Amygdala (tissue), 56 donors: ENCODE results near the gene SLC22A6.
"Not testable (repeated sequence)": the region's sequence is repeated elsewhere in the genome, so short reads cannot be mapped to it uniquely, and the experiment has no call there.

Source experiments
- DNase-seq, 56 donors: peaks; one replicate each; lab custom pipeline; 2025; lab: John Stamatoyannopoulos, UW

SLC22A6 gene

DNA sequence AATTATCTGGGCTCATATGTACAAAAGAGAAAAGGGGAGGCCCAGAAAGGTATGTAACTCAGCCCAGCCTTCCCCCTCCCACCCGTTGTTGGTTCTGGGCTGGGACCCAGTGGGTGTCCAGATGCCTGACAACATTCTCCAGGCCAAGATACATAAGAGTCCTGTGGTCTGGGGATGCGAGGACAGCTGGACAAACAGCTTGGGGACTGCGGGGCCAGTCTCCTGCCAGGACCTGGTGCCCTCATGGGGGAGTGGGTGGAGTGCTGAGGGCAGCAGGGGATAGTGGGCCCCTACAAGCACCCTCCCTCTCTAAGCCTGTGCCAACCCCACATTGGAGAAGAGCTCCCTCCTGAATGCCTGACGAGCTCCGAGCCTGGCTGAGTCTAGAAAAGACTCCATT is 3.5 kb upstream of the SLC22A6 start:
- DNase-seq = no peak

DNA sequence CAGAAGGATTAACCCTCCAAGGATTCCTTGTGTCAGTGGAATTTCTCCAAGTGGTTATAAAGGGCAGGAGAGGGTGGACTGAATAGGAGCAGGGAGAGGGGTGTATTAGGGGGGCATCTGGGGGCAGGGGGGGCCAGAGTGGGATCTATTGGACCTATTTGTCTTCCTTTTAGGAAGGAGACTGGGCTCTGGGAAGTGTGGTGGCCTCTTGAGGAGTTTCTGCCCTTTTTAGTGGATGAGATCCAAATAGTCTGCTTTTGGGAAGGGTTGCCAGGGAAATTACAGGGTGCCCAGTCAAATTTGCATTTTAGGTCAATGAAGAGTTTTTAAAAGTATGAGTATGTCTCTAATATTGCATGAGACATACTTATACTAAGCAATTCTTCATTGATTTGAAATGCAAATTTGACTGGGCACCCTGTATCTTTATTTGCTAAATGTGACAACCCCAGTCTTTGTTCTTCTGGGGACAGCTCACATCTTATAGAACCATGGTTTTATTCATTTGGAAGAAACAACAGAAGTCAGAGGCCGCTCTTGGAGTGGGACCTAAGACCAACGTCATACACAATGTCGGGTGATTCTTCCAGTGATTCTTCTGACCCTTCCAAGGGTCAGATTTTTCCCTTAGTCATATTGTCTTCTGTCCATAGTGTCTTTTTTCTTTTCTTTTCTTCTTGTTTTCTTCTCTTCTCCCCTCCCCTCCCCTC is 429 bp upstream of the SLC22A6 start:
- DNase-seq = peak in 2 of 56 donors; percentile 27 to 34

DNA sequence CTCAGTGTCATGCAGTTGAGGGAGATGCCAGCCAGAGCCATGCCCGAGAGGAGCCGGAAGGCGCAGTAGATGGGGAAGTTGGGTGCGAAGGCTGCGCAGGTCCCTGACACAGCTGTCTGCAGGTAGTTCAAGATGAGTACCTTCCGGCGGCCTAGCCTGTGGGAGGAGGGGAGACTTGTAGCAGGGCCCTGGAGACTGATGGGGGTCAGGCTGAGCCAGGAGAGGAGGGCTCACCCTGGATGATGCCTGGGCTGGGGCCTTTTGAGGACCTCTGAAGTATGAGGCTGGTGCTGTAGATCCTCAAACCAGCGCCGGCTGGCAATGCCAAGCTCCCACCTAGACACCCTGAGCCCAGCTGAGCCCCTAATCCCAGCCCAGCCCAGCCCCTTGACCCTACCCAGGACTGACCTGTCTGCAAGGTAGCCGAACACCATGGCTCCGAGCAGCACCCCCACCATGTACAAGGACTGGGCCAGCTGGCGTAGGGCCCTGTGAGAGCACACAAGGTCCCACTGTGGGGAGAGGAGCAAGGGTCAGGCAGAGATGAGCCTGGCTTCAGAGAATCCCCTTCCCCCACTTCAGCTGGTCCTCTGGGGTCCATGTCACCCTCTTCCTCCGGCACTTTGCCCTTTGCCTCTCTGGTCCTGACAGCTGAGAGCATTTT is 1.1 kb downstream of the SLC22A6 start:
- no peak for DNase-seq

DNA sequence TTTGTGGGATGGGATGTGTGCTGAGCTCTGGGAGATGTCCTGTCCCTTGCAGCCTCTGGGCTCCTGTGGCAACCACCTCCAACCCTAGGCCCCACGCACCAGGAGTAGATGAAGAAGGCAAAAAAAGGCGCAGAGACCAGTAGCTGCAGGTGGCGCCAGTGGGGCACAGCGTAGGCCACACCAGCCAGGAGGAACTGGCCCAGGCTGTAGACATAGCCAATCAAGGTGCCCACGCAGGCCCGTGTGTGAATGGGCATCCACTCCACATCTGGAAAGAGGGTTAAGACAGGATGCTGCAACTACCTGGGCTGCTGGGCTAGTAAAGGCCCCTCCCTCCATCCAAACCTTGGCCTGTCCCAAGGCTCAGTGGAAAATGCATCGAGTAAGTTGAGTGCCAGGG is 3.0 kb downstream of the SLC22A6 start:
- DNase-seq = no peak

DNA sequence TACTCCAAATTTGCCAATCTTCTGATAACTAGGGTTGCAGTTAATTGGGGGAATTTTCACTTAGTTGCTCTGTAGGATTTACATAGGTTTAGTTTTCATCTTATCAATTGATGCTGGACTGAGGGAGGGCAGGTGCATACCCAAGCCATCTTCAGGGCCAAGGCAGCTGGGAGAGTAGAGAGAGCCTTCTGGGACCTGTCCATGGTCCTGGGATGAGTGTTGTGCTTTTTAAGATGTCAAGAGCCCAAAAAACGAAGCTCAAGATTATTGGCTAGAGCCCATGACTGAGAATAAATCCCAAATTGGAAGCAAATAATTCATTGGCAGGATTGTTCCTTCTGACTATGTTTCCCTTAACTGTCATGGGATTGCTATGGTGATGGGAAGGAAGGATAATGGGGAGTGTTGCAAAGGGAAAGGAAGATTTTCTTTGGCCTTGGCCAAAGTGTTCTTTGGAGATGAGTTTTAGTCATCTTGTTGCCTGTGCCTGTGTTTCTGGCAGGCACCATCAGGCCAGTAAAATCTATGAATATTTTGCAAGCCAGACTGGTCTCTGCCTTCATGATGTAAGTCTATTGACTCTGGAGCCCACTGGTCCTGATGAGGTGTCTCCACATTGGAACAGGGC is 4.5 kb downstream of the SLC22A6 start:
- no peak for DNase-seq

DNA sequence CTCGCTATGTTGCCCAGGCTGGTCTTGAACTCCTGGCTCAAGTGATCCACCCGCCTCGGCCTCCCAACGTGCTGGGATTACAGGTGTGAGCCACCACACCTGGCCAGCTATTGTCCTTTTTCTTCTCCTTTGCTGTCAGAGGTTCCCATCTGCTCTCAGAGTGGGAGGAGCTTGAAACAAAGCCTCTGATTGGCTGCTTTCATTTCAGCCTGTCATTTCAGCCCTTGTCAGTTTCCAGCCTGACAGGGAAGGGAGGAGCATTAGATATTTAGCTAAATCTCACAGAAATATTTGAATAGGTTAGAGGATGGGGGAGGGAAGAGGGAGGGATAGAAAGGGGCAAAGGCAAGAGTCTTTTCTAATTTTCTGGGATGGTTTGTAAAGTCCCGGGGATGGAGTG is 8.7 kb downstream of the SLC22A6 start:
- DNase-seq = no peak

DNA sequence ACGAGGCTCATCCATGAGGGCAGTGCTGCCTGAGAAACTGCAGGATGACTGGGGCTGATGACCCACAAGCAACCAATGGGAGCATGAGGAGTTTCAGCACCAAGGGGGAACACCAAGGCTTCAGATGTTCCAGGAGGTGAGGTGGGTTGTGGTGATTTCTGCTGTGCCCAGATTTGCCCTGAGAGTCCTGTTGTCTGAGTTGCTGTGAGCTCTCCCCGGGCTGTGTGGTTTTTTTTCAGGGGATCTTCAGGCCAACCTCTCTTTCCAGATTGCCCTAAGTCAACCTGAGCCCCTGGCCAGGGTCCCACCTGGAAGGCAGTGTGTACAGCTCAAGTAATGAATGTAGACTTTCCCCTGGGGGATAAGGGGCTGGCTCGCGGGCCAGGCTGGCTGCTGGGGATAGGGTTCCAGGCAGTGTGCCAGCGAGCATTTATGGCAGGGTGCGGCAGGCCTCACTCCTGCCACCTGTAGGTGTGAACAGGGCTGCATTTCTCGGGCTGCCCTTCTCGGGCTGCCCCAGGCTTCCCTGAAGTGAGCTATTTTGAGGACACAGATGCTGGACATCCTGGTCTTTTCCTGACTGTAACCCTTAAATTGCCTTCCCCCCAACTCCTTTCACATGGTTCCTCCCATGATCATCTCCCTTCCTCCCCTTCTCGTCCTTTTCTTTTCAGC is 9.8 kb downstream of the SLC22A6 start:
- peak in 2 of 56 donors; percentile 1 to 13 for DNase-seq

DNA sequence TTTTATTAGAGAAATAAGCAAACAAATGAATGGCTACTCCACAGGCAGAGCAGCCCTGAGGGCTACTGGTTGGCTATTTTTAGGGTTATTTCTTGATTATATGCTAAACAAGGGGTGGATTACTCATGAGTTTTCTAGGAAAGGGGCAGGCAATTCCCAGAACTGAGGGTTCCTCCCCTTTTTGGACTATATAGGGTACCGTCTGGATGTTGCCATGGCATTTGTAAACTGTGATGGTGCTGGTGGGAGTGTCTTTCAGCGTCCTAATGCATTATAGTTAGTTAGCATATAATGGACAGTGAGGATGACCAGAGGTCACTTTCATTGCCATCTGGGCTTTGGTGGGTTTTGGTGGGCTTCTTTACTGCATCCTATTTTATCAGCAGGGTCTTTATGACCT is 19.2 kb downstream of the SLC22A6 start:
- no peak for DNase-seq

DNA sequence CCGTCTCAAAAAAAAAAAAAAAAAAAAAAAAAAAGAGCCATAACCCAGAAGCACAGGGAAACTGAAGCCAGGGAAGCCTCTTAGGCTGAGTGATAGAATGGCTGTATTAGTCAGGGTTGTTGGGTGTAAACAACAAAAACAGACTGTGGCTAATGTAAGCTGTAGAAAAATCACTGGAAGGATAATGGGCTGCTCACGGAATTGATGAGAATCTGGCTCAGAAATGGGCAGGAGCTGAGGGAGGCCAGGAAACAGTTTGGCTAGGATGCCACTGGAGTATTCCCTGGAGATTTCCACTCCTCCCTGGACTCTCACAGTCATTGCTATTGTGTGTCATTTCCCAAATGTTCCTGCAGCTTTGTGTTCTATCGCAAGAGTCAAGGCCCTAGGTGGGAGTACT is 22.4 kb downstream of the SLC22A6 start:
- no peak for DNase-seq

DNA sequence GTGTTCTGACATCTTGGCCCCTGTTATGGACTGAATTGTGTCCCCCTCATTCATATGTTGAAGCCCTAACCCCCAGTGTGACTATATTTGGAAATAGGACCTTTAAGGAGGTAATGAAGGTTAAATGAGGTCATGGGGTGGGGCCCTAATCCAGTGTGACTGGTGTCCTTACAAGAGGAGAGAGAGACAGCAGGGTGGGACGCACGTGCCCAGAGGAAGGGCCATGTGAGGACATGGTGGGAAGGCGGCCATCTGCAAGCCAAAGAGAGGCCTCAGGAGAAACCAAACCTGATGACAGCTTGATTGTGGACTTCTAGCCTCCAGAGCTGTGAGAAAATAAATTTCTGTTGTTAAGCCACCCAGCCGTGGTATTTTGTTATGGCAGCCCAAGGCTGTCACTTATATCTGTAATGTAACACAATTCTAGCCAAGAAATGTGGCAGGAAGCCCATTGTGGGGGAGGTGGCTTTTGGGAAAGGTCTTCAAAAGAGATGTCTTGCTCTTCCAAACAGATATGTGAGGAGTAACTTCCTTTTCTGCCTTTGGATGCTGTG is 23.7 kb downstream of the SLC22A6 start:
- DNase-seq = peak in 1 of 56 donors; percentile 19

DNA sequence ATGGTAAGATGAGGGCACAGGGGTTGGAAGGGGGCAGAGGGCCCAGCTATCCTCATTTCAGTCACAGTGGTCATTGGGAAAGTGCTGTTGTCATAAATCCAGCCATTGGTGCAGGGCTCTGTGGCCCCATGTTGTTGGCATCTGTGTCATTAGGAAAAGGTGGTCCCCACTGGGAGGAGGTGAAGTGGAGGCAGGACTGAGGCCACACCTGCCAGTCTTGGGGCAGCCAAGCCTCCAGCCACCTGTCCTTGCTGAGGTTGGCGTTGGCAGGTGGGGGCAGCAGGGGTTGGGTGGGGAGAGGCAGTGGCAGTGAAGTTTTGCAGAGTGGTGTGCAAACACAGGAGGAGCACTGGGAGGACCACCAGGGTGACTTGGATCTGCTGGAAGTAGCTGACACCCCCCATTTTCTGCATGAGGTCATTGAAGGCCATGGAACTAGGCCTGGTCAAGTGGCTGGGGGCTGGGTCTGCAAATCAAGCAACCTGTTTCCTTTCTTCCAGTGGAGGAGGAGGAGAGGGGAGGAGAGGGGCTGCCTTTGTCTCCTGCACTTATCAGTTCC is 25.3 kb downstream of the SLC22A6 start:
- no peak for DNase-seq

DNA sequence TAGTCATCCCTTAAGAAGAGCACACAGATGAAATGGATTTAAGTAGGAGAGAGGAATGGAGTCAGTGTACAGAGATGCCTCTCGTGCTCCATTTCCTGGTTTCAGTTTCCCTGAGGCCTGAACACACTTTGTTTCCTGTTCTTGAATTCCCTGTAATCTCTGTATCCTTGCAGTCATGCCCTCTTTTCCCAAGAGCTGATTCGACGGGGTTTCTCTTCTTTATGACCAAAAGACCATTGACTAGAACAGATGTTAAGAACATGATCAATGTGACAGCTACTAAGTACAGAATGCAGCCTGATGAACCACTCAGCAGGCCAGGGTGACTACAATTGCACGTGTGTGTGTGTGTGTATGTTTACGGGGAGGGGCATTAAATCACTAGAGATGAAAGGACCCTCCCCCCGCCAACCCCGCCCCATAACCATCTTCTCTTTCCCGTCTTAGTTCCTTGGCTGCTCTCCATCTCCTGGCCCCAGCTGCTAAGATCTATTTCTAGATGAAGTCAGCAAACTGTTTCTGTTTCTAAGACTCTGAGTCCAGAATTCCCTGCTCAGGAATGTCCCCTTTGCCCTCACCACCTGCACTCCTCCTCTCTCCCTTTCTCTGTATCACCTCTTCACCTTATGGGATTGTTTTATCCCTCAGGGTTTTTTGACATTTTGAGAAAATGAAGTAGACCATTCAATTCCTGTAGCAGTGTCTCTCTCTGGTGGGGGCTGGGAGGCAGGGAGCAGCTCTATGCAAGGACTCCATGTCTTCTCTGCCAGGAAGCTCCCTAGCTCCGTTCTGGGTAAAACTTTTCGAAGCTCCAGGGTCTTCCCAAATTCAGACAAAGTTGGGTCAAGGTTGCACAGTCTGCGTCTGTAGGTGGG is 26.0 kb downstream of the SLC22A6 start:
- peak in 4 of 56 donors; percentile 5 to 21 (median 15) for DNase-seq

DNA sequence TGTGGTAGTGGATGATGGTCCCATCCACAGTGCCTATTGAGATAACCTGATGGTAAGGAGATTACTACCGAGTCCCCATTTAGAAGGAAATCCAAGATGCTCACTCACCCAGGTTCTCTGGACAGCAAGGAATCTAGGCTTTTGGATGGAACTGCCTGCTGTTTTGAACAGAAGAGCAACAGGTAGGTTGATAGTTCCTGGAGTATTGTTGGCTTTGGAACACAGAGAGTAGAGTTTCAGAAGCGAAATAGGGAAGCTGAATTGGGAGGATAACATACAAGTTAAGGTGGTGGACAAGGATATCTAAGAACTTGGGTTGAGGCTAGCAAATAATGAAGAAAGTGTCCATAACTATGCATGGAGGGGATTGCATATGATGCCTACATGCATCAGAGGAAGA is 27.6 kb downstream of the SLC22A6 start:
- no peak for DNase-seq

DNA sequence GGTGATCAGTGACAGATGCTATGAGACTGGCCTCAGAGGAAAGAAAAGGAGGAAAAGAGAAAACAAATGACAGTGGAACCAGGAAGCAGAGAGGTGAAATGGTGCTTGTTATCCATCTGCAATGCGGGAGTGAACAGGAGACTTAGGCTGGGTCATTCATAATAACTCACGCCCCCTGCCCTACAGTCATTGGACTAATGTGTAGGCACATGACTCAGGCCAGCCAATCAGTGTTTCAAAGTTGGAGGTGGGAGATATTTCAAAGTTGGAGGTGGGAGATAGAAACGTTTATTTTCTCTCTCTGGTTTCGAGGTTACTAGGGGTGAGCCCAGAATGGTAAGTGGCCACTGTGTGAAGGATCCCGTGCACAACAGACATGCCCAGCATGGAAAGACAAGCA is 30.3 kb downstream of the SLC22A6 start:
- no peak for DNase-seq

DNA sequence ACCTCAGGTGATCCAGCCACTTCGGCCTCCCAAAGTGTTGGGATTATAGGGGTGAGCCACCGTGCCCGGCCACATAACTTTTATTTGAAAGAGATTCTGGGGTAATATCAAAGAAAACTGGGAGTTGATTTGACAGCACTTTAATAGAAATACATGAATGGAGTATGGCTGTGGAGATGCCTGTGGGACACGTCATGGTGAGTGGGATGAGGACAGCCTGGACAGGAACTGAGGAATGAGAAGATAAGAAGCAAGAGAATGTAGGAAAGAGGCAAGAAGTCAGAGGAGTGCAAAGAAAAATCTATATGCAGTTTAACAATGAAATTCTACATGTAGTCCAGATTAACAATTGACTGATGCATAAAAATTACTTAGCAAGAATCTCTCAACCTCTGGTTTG is 31.0 kb downstream of the SLC22A6 start:
- DNase-seq = no peak

DNA sequence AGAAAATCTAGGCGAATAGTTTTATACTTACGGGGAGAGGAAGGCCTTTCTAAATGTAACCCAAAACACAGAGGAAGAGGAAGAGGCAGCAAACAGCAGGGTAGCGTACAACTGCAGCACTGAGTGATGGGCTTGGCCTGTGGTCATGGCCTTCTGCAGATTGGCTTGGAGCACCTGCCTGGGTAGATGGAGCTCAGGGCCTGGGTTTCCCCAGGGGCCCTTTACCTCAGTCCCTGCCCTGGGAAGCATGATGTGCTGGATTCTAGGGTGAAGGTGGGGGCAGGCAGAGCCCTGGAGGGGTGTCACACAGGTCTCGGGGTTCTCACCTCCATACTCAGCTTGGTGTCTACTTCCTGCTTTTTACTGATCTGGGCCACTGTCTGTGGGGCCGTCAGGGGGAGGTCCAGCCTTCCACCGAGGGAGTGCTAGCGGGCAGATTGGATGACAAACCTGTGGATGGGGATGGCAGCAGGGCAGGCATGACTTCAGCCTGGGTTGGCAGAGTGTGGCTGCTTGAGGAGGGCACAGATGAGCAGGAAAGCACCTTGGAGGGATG is 35.9 kb downstream of the SLC22A6 start:
- no peak for DNase-seq

DNA sequence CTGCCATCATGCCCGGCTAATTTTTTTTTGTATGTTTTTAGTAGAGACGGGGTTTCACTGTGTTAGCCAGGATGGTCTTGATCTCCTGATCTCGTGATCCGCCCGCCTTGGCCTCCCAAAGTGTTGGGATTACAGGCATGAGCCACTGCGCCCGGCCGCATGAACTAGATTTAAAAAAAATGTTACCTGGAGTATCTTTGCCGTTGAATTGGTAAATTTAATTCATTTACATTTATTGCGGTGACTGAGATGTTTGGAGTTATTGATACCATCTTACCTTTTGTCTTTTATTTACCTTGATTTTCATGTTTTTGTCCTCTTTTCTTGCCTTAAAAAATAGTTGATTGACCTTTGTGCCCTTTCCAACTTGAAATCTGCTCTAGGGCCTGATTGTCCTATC is 39.2 kb downstream of the SLC22A6 start:
- DNase-seq = not testable (repeated sequence)

DNA sequence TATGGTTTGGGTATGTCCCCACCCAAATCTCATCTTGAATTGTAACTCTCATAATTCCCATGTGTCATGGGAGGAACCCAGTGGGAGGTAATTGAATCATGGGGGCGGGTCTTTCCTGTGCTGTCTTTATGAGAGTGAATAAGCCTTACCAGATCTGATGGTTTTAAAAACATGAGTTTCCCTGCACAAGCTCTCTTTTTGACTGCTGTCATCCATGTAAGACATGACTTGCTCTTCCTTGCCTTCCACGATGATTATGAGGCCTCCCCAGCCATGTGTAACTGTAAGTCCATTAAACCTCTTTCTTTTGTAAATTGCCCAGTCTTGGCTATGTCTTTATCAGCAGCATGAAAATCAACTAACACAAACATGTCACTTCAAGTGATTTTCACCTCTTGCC is 47.2 kb downstream of the SLC22A6 start:
- DNase-seq = not testable (repeated sequence)

DNA sequence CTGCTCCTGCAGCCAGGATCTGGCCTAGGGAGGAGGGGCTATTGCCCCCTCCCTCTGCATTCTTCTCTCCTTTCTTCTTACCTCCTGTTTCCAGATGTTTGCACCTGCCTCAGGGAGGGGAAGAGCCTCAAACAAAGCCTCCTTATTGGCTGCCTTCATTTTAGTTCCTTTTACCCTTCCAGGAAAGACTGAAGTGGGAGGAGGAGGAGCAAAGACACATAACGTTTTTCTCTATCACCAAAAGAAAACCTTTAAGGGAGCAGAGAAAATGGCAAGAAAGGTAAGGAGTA is 50.3 kb downstream of the SLC22A6 start:
- DNase-seq = no peak
